Neural progenitor cell (in vitro differentiated cells): ENCODE data around the gene KCNH2. TPM values are rescaled to one million over a fixed set of nuclear protein-coding genes. Genes with fewer than 3 reads are reported as not detected.

Source experiments
- DNase-seq: peaks from one replicate; pipeline ENCODE4 v3.0.0-alpha.2; 2016; ENCODE audit warnings: low spot score
- H2AFZ ChIP-seq: fragments of 200-600 bp; sonication (generic); replicated peaks from 2 replicates; pipeline ENCODE4 v1.6.1; 2016; ENCODE audit warnings: antibody characterized with exemption
- H3F3A ChIP-seq: fragments of 200-600 bp; sonication (generic); 2 replicates; pipeline ENCODE4 v1.6.1; 2016; ENCODE audit warnings: antibody characterized with exemption, low read depth
- H3K27ac ChIP-seq: fragments of 200-600 bp; sonication (generic); 2 replicates; pipeline ENCODE4 v1.5.1; 2016; ENCODE audit warnings: mild to moderate bottlenecking
- H3K27me3 ChIP-seq: fragments of 200-600 bp; sonication (generic); 2 replicates; pipeline ENCODE4 v1.6.1; 2016; ENCODE audit warnings: mild to moderate bottlenecking, moderate library complexity
- H3K36me3 ChIP-seq: fragments of 200-600 bp; sonication (generic); 2 replicates; pipeline ENCODE4 v1.5.1; 2016
- H3K4me1 ChIP-seq: fragments of 200-600 bp; sonication (generic); 2 replicates; pipeline ENCODE4 v1.6.1; 2016; ENCODE audit warnings: mixed run types
- H3K4me2 ChIP-seq: fragments of 200-600 bp; sonication (generic); 2 replicates; pipeline ENCODE4 v1.6.1; 2016
- H3K4me3 ChIP-seq: fragments of 200-600 bp; sonication (generic); 2 replicates; pipeline ENCODE4 v1.5.1; 2016
- H3K79me2 ChIP-seq: fragments of 200-600 bp; sonication (generic); 2 replicates; pipeline ENCODE4 v1.6.1; 2016; ENCODE audit warnings: low read depth
- H3K9ac ChIP-seq: fragments of 200-600 bp; sonication (generic); 2 replicates; pipeline ENCODE4 v1.6.1; 2016
- H3K9me3 ChIP-seq: fragments of 200-600 bp; sonication (generic); 2 replicates; pipeline ENCODE4 v1.5.1; 2016; ENCODE audit warnings: low read depth
- H4K20me1 ChIP-seq: fragments of 200-600 bp; sonication (generic); 2 replicates; pipeline ENCODE4 v1.6.1; 2016; ENCODE audit warnings: low read depth
- H3K27ac Mint-ChIP-seq: 3 replicates; pipeline ENCODE4 v1.8.0; 2021; ENCODE audit warnings: mixed read lengths
- H3K27me3 Mint-ChIP-seq: 2 replicates; pipeline ENCODE4 v1.8.0; 2022; ENCODE audit warnings: low read depth, mild to moderate bottlenecking, inconsistent platforms, moderate library complexity, mixed read lengths; ENCODE audit not compliant: insufficient read depth
- H3K36me3 Mint-ChIP-seq: 3 replicates; pipeline ENCODE4 v1.8.0; 2021; ENCODE audit warnings: mixed read lengths
- H3K4me1 Mint-ChIP-seq: 3 replicates; pipeline ENCODE4 v1.8.0; 2021; ENCODE audit warnings: mixed read lengths
- H3K4me3 Mint-ChIP-seq: 3 replicates; pipeline ENCODE4 v1.8.0; 2021; ENCODE audit warnings: mild to moderate bottlenecking, moderate library complexity, mixed read lengths
- H3K9me3 Mint-ChIP-seq: 3 replicates; pipeline ENCODE4 v1.8.0; 2020; ENCODE audit warnings: mixed read lengths
- EZH2 ChIP-seq: fragments of 200-600 bp; sonication (generic); IDR thresholded peaks from 2 replicates; pipeline ENCODE4 v1.6.1; 2017; ENCODE audit warnings: antibody characterized with exemption, mild to moderate bottlenecking, moderate library complexity
- EZH2phosphoT487 ChIP-seq: fragments of 200-600 bp; sonication (generic); IDR thresholded peaks from 2 replicates; pipeline ENCODE4 v1.6.1; 2017; ENCODE audit warnings: antibody characterized with exemption
- total RNA-seq: library from RNA; depleted of rRNA; stranded (reverse); fragments of >200 nt; gene quantifications from 2 replicates; pipeline ENCODE4 v1.2.3, GENCODE V29; 2015; ENCODE audit warnings: low replicate concordance
- TF ChIP-seq, protein P1 (sequence below): fragments of 200-600 bp; sonication (generic); IDR thresholded peaks from 2 replicates; pipeline ENCODE4 v1.5.1; 2017; ENCODE audit warnings: antibody characterized with exemption, mild to moderate bottlenecking

Gene KCNH2
- total RNA-seq, 1 donor from 2014 or later, result 2.6 TPM

DNA sequence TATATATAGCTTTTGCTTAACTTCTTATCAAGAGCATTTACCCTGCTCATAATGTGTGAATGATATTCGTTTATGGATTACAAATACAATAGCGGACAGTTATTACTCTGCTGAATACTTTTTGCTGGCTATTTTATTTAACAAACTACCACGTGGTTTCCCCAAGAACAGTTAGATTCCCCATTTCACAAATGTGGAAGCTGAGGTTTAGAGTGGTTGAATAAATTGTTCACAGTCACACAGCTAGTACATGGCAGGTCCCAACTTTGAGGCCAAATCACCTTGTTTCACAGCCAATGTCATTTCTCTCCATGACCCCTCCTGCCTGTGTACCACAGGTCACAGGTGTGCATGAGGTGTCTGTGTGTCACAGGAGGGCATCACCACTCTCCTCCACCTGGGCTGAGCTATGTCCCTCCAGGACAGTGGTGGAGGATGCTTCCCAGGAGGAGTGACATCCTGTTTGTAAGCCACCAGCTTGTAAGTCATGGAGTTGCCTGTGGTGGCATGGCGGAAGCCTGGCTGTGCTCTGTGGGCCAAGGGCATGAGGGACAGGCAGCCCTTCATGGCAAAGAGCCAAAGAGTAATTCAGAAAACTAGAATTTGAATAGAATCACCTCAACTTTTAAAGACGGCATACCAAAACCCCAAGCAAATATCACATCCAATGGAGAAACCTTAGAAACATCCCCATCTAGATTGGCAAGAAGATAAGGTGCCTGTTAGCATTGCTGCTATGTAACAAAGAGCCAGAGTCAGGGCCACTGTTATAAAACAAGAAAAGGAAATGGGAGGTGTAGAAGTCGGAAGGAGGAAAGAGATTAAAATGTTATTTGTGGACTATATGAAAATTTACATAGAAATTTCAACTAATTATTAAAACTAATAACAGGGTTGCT, 73.9 kb downstream of the KCNH2 start:
- Histone ChIP-seq H3K27ac (no peak overlapping the region), H3K4me2 (no peak overlapping the region), H3K9ac (no peak overlapping the region), H3K9me3 (no peaks in the 10 kb centered on the region), H3K27me3 (peaks cover 14% of the 10 kb centered on the region), H3K4me3 (no peak overlapping the region), H3F3A (no peaks in the 10 kb centered on the region), H4K20me1 (no peaks in the 10 kb centered on the region), H3K36me3 (no peaks in the 10 kb centered on the region), H2AFZ (no peak overlapping the region), H3K79me2 (no peaks in the 10 kb centered on the region), H3K4me1 (no peaks in the 10 kb centered on the region)
- no peaks in the 10 kb centered on the region for H3K9me3 Mint-ChIP-seq
- H3K4me3 Mint-ChIP-seq, result no peak overlapping the region
- peaks cover 22% of the 10 kb centered on the region for H3K27me3 Mint-ChIP-seq
- no peaks in the 10 kb centered on the region for H3K36me3 Mint-ChIP-seq
- no peak overlapping the region for H3K27ac Mint-ChIP-seq
- DNase-seq, result no peak
- H3K4me1 Mint-ChIP-seq, result peaks cover 24% of the 10 kb centered on the region
- no peak for TF ChIP-seq EZH2
- no peak for TF ChIP-seq EZH2phosphoT487
- TF ChIP-seq, protein P1, sequence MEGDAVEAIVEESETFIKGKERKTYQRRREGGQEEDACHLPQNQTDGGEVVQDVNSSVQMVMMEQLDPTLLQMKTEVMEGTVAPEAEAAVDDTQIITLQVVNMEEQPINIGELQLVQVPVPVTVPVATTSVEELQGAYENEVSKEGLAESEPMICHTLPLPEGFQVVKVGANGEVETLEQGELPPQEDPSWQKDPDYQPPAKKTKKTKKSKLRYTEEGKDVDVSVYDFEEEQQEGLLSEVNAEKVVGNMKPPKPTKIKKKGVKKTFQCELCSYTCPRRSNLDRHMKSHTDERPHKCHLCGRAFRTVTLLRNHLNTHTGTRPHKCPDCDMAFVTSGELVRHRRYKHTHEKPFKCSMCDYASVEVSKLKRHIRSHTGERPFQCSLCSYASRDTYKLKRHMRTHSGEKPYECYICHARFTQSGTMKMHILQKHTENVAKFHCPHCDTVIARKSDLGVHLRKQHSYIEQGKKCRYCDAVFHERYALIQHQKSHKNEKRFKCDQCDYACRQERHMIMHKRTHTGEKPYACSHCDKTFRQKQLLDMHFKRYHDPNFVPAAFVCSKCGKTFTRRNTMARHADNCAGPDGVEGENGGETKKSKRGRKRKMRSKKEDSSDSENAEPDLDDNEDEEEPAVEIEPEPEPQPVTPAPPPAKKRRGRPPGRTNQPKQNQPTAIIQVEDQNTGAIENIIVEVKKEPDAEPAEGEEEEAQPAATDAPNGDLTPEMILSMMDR, result no peak

DNA sequence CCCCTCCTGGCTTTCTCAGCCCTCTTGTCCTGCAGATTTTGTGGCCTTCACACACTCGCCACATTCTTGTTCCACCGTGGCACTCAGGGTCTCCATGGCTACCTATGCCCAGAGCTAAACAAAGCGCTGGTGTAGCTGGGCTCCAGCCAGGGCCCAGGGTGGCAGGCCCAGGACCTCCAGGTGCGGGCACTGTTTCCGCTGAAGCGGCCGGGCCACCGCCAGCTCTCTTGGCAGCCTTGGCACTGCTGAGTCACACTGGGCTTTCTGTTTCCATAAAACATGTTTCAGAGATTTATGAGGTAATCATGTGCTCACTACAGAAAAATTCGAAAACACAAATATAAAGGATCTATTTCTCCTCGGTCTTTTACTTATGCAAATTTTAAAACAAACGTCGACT, 74.5 kb downstream of the KCNH2 start:
- no peak overlapping the region for H3K4me2 ChIP-seq

DNA sequence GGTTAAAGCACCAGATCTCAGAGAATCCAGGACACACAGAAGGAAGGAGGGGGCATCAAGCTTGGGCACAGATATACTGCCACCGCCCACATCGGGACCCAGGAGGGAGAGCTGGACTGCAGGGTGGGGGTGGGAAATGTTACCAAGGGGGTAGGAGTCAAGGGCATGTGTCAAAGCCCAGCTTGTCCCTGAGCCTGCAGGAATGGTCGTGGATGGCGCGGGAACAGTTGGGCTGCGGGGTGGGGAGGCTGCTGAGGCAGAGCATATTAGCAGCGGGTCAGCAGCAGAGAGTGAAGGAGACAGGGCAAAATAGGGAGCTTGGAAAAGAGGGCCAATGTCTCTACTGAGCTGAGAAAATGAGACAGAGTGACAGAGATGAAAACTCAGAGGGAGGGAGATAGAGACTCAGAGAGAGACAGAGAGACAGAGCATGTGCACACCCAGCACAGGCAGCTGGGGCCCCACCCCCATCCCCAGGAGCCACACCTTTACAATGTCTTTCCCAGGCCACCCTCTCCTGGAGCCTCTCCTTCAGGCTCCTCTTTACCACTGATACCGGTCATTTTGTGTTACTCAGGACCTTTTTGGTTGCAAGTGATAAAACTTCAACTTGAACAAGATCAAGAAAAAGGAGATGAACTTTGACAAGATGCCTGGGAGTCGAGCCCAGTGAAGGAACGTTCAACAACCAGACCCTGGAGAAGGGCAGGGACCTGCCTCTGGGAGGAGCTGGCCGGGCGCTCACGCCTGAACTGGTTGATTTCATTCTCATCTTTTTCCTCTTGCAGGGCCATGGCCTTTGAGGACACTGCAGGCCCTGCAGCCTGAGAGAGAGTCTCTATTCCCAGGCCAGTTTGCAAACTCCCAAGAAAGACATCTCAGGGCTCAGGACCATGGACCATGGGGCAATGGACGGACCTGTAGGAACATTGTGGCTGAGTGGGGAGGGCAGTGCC, 75.8 kb downstream of the KCNH2 start:
- Histone ChIP-seq H2AFZ (no peak overlapping the region), H3K4me2 (no peak overlapping the region), H3K27ac (no peak overlapping the region), H3K4me1 (no peaks in the 10 kb centered on the region), H3K79me2 (no peaks in the 10 kb centered on the region), H3K9ac (no peak overlapping the region), H3K4me3 (no peak overlapping the region), H3F3A (no peaks in the 10 kb centered on the region), H4K20me1 (no peaks in the 10 kb centered on the region), H3K36me3 (no peaks in the 10 kb centered on the region), H3K9me3 (no peaks in the 10 kb centered on the region), H3K27me3 (peaks cover 28% of the 10 kb centered on the region)
- no peaks in the 10 kb centered on the region for H3K9me3 Mint-ChIP-seq
- H3K36me3 Mint-ChIP-seq, result no peaks in the 10 kb centered on the region
- TF ChIP-seq EZH2phosphoT487, result no peak
- TF ChIP-seq, protein P1, result no peak
- no peak for TF ChIP-seq EZH2
- no peak overlapping the region for H3K27ac Mint-ChIP-seq
- H3K27me3 Mint-ChIP-seq, result peaks cover 22% of the 10 kb centered on the region
- no peak for DNase-seq
- H3K4me3 Mint-ChIP-seq, result no peak overlapping the region
- peaks cover 29% of the 10 kb centered on the region for H3K4me1 Mint-ChIP-seq

More for the DNA sequence above, 74.5 kb downstream of the KCNH2 start:
- no peaks in the 10 kb centered on the region for H4K20me1 ChIP-seq
- H3K4me3 ChIP-seq, result no peak overlapping the region
- Mint-ChIP-seq H3K4me3 (no peak overlapping the region), H3K27me3 (peaks cover 22% of the 10 kb centered on the region), H3K36me3 (no peaks in the 10 kb centered on the region), H3K27ac (no peak overlapping the region), H3K4me1 (peaks cover 26% of the 10 kb centered on the region), H3K9me3 (no peaks in the 10 kb centered on the region)
- no peaks in the 10 kb centered on the region for H3K9me3 ChIP-seq
- H3K27ac ChIP-seq, result no peak overlapping the region
- H3K27me3 ChIP-seq, result peaks cover 17% of the 10 kb centered on the region
- no peak overlapping the region for H3K9ac ChIP-seq
- H3F3A ChIP-seq, result no peaks in the 10 kb centered on the region
- no peak for DNase-seq
- no peaks in the 10 kb centered on the region for H3K36me3 ChIP-seq
- TF ChIP-seq EZH2phosphoT487, result no peak
- H2AFZ ChIP-seq, result no peak overlapping the region
- H3K4me1 ChIP-seq, result no peaks in the 10 kb centered on the region
- no peaks in the 10 kb centered on the region for H3K79me2 ChIP-seq
